ENCODE data around the gene MAML3.

Gene MAML3

GRCh38 chr4:139782926-139783522 lies 371.0 kb downstream of the MAML3 start:
- DNase-seq (ENCODE audit: low read depth), result no peak

DNA sequence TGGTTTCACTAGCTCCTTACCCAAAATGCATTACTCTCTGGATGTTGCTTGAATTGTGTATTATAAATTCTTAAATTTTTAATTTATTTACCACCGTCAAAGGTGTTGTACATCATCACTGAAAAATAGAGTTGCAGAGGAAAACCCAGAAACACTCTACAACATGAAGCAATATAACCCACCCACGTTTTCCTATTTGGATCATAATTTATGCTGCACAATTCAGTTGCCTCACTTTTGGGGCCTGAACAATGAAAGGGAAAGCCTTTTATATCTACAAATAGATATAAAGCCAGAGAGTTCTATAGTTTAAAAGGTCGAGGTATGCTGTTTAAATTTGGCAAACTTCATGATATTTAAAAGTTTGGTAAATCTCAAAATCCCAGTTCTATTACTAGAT lies 372.9 kb downstream of the MAML3 start:
- no peak for DNase-seq (ENCODE audit: low read depth)

GRCh38 chr4:139779691-139780090 lies 374.3 kb downstream of the MAML3 start:
- no peak for DNase-seq (ENCODE audit: low read depth)

DNA sequence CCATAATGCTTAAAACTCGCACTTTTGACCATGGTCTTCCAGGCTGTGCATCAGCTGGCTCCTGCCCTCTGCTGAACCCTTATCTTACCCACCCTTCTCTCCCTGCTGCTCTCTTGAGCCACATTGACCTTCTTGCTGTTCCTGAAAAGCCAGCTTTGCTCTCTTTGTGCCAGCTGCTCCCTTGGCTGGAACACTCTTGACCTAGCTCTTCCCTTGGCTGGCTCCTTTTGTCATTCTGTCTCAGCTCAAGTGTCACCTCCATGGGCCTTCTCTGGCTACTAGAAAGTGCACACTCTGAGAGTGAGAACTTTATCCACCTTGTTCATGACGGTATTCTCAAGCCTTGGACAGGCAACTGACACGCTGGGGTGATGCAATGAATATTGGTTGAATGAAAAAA lies 376.2 kb downstream of the MAML3 start:
- no peak for DNase-seq (ENCODE audit: low read depth)

DNA sequence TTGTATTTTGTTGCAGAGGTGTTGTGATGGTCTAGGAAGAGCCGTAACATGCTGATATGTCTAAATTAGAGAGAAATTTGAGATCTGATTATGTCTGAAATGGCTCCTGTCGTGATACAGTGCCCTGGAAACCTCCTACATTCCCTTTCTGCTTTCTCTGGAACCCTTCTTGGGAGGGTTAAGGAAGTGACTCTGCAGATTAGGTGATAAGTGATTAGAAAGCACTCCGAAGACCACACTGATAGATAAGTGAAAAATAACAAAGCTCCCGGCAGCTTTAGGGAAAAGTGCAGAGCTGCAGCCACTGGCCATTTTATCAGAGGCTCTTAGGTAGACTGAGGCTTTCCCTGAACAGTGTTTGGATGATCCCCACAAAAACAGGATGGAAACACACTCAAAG lies 377.7 kb downstream of the MAML3 start:
- no peak for DNase-seq (ENCODE audit: low read depth)

- no peak for DNase-seq (ENCODE audit: low read depth)
Observed at GRCh38 chr4:139774759-139775487, 379.1 kb downstream of the MAML3 start.

- DNase-seq (ENCODE audit: low read depth), result peak; percentile 8
Observed at GRCh38 chr4:139773560-139774318, 380.2 kb downstream of the MAML3 start.

DNA sequence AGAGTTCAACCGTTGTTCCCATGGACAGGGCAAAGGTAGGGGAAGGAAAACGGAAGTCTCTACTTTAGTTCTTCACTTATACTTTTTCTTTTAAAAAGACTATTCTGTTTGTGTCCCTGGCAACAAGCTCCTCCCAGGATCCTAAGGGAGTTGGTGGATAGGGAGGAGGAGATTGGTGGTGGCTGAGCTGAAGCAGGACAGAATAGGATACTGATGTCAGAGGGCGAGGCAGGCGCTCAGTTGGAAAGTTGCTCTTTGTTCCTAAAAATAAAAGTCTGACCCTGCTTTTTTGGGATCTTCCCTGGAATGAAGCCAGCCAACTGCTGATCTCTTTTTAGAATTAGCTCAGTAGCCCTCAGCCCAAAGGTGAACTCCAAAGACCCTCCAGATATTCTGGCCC lies 383.6 kb downstream of the MAML3 start:
- DNase-seq (ENCODE audit: low read depth), result no peak

GRCh38 chr4:139769364-139769763 lies 384.6 kb downstream of the MAML3 start:
- no peak for DNase-seq (ENCODE audit: low read depth)

DNA sequence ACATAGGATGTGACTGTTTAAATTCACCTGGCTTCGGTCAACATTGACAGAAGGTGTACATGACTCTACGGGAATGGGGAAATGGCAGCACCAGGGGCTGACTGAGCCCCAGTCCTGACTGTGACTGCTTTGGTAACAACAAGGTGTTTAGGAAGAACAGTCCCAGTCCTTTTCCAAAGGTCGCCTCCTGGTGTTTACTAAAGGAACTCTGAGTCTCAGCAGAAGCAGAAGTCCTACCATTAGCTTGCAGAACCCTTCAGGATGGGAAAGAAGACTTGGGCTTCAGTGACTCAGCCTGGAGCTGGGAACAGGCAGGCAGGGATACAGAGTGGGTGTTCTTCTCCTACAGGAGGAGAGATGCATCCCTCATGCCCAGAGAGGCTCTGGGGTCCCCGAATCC lies 385.1 kb downstream of the MAML3 start:
- DNase-seq (ENCODE audit: low read depth), result peak; percentile 13

GRCh38 chr4:139768366-139768765 lies 385.6 kb downstream of the MAML3 start:
- DNase-seq (ENCODE audit: low read depth), result no peak

- no peak for DNase-seq (ENCODE audit: low read depth)
Observed at GRCh38 chr4:139767585-139767984, 386.4 kb downstream of the MAML3 start.

- DNase-seq (ENCODE audit: low read depth), result peak; percentile 81
Observed at GRCh38 chr4:139767168-139767567, 386.8 kb downstream of the MAML3 start.

DNA sequence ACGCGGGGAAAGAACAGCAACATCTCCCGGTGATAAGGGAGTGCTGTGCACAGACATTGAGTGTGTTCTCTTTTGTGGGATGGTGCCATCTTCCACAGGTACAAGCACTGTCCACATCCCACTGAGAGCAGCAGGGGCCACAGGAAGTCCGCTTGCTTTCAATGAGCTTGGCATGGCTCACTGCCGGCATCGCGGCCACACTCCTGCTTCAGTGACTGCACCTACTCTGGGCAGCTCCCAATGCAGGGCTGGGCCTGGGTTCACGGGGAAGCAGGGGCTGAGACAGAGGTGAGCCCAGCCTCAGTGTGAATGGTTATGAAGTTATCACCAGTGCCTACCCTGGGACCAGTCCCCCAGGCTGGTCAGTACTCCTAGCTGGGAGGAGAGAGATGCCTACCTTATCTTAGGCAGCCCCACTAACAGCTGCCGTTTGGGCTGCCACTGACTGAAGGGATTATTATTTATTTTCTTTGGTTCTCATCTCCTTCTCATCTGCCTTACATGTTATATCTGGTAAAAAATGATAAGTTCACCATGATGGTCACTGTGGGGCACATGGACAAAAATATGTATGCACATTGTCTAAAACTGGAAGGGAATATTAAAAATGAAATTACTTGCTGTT lies 389.2 kb downstream of the MAML3 start:
- DNase-seq (ENCODE audit: low read depth), result no peak

DNA sequence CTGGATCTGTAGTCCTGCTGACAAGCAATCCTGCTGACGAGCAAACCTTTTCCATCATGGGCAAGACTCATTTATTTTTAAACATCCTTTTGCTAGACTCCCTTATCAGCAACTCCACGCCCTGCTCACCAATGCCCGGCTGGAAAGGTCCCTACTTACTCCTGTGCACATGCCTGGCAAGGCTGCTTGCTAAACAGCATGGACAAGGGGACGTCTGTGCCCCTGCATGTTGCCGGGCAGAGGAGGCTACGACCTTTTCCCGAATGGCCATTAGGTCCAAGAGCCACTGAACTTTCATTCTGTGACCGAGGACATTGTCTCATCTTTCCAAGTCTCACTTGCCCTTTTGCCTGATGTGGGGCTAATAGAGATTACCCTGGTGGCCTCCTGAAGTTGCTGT lies 389.8 kb downstream of the MAML3 start:
- no peak for DNase-seq (ENCODE audit: low read depth)

- DNase-seq (ENCODE audit: low read depth), result peak; percentile 49
Observed at GRCh38 chr4:139763672-139764071, 390.3 kb downstream of the MAML3 start.

DNA sequence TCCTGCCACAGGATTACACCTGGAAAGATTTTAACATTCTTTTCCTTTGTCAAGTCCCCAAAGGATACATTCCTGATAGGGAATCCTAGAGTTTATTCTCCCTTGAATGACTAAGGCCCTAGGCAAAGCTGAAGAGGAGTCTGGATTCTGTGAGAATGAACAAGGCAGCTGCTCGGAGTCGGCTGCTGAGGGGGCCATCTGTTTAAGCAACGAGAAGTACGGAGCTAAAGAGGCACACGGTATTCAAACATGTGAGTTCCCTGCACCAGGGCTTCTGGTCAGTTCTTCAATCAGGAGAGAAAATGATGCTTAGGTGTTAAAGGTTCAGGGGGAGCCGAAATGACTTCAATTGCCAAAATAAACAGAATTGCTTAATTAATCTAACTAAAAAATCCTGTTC lies 390.8 kb downstream of the MAML3 start:
- DNase-seq (ENCODE audit: low read depth), result no peak

DNA sequence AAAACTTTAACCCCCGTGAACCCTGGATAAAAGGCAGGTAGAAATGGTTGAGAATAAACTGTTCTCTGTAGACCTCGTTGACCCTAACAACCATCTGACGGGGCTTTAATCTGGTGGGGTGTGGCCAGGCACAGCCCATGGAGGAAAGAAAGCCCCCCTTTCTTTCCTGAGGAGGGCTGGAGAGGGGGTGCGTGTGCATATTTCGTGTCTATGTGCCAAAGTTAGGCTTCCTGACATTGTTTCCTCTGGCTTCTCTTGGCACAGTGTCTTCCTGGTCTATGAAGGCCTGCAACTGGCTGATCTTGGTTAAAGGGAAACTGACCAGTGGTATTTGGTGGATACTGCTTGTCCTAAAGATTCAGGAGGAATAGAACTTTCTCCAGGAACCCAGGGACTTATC lies 391.3 kb downstream of the MAML3 start:
- no peak for DNase-seq (ENCODE audit: low read depth)

DNA sequence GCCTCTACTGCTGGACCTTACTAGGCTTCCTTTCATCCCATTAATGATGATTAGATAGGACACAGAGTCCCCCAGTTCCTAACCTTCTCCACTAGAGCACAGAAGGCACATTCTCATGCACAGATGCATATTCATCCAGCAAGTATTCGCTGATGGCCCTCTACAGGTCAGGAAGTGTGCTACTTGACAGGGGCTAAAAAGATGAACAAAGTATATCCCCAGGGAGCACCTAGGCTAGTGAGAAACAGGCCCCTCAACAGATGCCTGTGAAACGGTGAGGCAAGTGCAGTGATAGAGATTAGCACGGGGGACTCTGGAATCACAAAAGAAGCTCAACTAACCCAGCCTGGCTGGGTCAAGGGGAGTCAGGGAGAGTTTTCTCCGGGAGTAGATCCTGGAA lies 392.5 kb downstream of the MAML3 start:
- DNase-seq (ENCODE audit: low read depth), result peak; percentile 54

- DNase-seq (ENCODE audit: low read depth), result no peak
Observed at GRCh38 chr4:139760567-139760966, 393.4 kb downstream of the MAML3 start.

- DNase-seq (ENCODE audit: low read depth), result no peak
Observed at GRCh38 chr4:139759097-139759496, 394.9 kb downstream of the MAML3 start.

DNA sequence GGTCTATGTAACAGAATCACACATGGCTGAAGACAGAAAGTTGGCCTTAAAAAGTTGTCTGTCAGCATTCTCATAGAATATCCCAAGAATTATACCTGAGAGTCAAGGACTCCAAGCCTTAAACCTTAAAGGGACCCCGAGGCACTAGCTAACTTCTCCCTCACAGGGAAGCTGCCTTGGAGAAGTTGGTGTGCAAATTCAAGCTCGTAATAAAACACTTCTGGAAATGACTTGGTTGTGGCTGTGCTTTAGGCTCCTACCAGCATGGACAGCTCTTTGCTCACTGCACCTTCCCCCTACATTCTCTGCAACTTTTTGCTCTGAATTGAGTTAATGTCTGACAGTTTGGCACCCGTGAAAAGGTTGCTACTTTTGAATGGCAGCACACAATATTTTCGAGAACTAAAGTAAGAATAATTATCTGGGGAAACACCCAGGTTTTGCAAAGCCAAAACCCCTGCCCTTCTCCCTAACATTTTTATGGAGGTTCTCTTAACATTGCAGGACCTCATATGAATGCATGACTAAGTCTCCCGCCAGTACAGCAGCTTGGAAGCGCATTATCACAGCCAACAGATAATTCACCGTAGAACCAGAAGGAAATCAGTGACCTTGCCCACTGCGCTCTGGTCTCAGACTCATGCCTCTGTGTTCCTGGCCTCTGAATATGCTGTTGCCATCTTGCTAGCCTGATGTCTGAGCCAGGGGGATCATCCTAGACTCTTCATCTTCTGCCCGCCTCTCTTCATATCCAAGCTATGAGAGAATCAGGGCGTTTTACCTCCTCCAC lies 397.4 kb downstream of the MAML3 start:
- DNase-seq (ENCODE audit: low read depth), result no peak

Data from EH (cell line).